ENCODE data around the gene USP44. TPM values are rescaled to one million over a fixed set of nuclear protein-coding genes. Genes with fewer than 3 reads are reported as not detected.

The USP44 gene
- total RNA-seq, 1 experiment from 2014 or later: 0.17 TPM

DNA sequence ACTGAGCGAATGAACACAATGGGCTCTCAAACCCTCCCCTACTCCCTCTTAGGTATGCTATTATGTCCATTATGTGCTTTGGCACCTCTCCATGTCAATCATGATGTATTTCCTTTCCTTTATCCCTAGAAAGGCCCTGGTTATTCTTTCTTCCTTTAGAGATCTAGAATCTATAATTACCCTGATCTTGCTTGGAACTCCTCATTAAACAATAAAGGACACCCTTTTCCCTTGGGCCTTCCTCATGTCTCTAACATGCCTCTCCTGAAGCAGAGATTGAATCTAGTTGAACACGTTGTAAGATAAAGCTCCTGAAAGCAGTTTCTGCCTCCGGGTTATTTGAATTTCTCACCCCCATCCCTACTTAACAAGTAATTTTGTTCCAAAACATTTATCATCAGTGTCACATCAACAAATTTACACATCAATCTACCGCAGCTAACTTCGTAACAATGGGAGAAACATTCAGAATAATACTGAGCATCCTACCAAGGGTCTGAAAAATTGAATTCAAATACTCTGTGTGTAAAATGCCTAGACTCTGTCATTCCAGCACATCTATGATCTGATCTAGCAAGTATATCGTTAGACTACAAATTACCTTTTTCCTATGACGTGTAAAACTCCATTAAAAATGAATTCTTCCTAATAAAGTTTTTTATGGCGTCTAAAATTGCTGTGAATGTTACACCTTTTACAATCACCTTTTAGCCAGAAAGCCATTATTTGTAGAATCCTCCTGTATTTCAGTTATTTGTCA lies 5.4 kb downstream of the USP44 start (continued):
- TF ChIP-seq, protein P1, sequence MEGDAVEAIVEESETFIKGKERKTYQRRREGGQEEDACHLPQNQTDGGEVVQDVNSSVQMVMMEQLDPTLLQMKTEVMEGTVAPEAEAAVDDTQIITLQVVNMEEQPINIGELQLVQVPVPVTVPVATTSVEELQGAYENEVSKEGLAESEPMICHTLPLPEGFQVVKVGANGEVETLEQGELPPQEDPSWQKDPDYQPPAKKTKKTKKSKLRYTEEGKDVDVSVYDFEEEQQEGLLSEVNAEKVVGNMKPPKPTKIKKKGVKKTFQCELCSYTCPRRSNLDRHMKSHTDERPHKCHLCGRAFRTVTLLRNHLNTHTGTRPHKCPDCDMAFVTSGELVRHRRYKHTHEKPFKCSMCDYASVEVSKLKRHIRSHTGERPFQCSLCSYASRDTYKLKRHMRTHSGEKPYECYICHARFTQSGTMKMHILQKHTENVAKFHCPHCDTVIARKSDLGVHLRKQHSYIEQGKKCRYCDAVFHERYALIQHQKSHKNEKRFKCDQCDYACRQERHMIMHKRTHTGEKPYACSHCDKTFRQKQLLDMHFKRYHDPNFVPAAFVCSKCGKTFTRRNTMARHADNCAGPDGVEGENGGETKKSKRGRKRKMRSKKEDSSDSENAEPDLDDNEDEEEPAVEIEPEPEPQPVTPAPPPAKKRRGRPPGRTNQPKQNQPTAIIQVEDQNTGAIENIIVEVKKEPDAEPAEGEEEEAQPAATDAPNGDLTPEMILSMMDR (IDR thresholded peaks at IDR 0.05 in 2 of 3, conservative IDR thresholded peaks at IDR 0.05 in 1 of 3; ENCODE audit: borderline replicate concordance in 1 of 3, insufficient read depth in 1 of 3, low read depth in 2 of 3, low read length in 2 of 3): no peak

DNA sequence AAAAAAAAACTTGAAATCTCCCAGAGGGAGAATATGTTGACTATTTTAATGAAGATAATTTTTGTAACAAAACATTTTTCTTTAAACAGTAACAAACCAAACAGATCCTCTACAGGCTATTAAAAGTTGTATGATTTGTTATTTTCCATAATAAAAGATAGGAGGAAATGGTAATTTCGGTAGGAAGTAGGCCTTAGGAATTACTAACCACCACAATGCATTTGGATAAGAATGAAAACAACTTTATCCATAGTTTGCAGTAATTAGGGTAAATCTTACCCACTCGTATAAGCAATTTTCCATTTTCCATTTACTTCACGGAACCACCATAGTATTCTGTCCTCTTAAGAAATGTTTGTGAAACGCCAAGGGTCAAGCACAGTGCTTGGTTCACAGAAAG lies 6.0 kb downstream of the USP44 start:
- POLR2A ChIA-PET: no interaction called here
- Histone ChIP-seq H2AFZ (ENCODE audit: low read depth, low read length, poor library complexity, severe bottlenecking) (peak overlapping the region; percentile 24), H3K4me1 (ENCODE audit: control insufficient read depth in 1 of 2, insufficient read depth in 2 of 2, low read length in 2 of 2) (no peaks in the 10 kb centered on the region), H3K9ac (ENCODE audit: low read length) (no peak overlapping the region), H4K20me1 (ENCODE audit: insufficient read depth) (no peaks in the 10 kb centered on the region), H3K36me3 (ENCODE audit: control insufficient read depth in 1 of 2, insufficient read depth in 2 of 2, low read length in 2 of 2) (no peaks in the 10 kb centered on the region), H3K27me3 (ENCODE audit: insufficient read depth, low read length) (no peaks in the 10 kb centered on the region), H3K4me2 (ENCODE audit: low read length) (no peak overlapping the region), H3K9me2 (ENCODE audit: insufficient read depth) (no peaks in the 10 kb centered on the region), H3K4me3 (replicated peaks in 1 of 2; ENCODE audit: low read depth in 1 of 2, low read length in 2 of 2) (no peak overlapping the region), H3K27ac (ENCODE audit: low read depth, low read length) (no peak overlapping the region), H3K9me3 (ENCODE audit: control insufficient read depth in 1 of 2, insufficient read depth in 1 of 2, low read depth in 1 of 2, low read length in 2 of 2) (no peaks in the 10 kb centered on the region; a peak in 2 of 4 replicates), H3K79me2 (ENCODE audit: insufficient read depth, low read length) (no peaks in the 10 kb centered on the region)
- no TSS peak for BruUV-seq (replicated peaks)
- DNase-seq (ENCODE audit: low read depth, low spot score) (no peak), ATAC-seq (no peak)
- RAD21 ChIA-PET (ENCODE audit: low non-redundant PET in 1 of 2, low total read pairs in 2 of 2, uncharacterized antibody in 2 of 2, unreplicated experiment in 2 of 2): no interaction called here
- CTCF ChIA-PET: interaction anchor here (1.0 to 1.5 kb wide), 2 partner anchors 11 to 30 kb away, joined by 5 to 6 read pairs; no protein-coding TSS in a partner anchor
- intact Hi-C loops (cut with micrococcal nuclease): no loop called here
- TF ChIP-seq CBX3 (IDR thresholded peaks at IDR 0.05; ENCODE audit: low read depth): no peak
- no peak for TF ChIP-seq EZH2phosphoT487 (IDR thresholded peaks at IDR 0.05; ENCODE audit: borderline replicate concordance)
- TF ChIP-seq YY1 (IDR thresholded peaks at IDR 0.05; ENCODE audit: extremely low read depth, insufficient replicate concordance, low read depth, low read length): no peak
- no peak for TF ChIP-seq EZH2 (IDR thresholded peaks at IDR 0.05)
- TF ChIP-seq, protein P2, sequence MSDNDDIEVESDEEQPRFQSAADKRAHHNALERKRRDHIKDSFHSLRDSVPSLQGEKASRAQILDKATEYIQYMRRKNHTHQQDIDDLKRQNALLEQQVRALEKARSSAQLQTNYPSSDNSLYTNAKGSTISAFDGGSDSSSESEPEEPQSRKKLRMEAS (IDR thresholded peaks at IDR 0.05): no peak
- TF ChIP-seq FOSL1 (IDR thresholded peaks at IDR 0.05; ENCODE audit: low read depth): no peak
